ENCODE measurements around the gene PODXL. TPM values are rescaled to one million over a fixed set of nuclear protein-coding genes. Genes with fewer than 3 reads are reported as not detected.

Gene PODXL
- total RNA-seq, 1 experiment from 2014 or later = 37.5 TPM

DNA sequence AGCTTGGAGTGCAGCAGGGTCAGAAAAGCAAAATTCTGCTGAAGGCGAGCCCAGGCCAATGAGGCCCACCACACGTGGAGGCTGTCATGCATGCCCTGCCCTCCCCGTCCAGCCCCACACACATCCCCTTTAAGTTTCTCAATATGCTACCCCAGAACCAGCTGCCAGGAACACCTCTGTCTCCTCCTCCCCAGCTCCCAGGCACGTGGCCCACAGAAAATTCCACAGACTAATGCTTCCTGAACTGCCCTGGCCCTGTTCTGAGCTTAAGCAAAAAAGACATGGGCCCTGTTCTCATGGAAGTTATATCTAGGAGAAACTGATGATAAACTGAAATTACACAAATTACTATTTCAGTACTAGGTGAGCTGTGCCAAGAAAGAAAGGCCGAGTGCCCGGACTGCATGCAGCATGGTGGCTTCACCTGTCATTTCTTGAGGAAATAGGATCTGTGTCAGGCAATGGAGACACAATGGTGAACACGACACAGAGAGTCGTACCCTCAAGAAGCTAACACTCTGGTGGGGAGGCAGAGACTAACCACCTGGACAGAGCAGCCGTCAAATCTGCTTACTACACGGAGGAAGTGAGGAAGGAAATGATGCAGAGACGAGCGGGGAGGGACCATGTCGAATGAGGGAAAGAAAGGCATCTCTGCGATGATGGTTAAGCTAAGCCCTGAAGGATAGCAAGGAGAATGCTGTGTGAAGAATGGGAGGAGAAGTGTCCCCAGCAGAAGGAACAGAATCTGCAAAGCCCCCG lies 44.5 kb downstream of the PODXL start:
- intact Hi-C loops (cut with micrococcal nuclease) = no loop called here
- Histone ChIP-seq H4K20me1 (ENCODE audit: insufficient read depth) (no peaks in the 10 kb centered on the region), H3K27me3 (ENCODE audit: insufficient read depth, low read length) (no peaks in the 10 kb centered on the region), H2AFZ (ENCODE audit: low read depth, low read length, poor library complexity, severe bottlenecking) (no peak overlapping the region), H3K9me3 (ENCODE audit: control insufficient read depth in 1 of 2, insufficient read depth in 1 of 2, low read depth in 1 of 2, low read length in 2 of 2) (no peaks in the 10 kb centered on the region), H3K4me1 (ENCODE audit: control insufficient read depth in 1 of 2, insufficient read depth in 2 of 2, low read length in 2 of 2) (peaks cover 11 to 21% of the 10 kb centered on the region in 2 experiments), H3K9me2 (ENCODE audit: insufficient read depth) (no peaks in the 10 kb centered on the region), H3K79me2 (ENCODE audit: insufficient read depth, low read length) (peaks cover 5% of the 10 kb centered on the region; the same call in 1 of the 2 replicates), H3K4me3 (replicated peaks in 1 of 2; ENCODE audit: low read depth in 1 of 2, low read length in 2 of 2) (no peak overlapping the region), H3K4me2 (ENCODE audit: low read length) (no peak overlapping the region), H3K27ac (ENCODE audit: low read depth, low read length) (no peak overlapping the region), H3K9ac (ENCODE audit: low read length) (no peak overlapping the region), H3K36me3 (ENCODE audit: control insufficient read depth in 1 of 2, insufficient read depth in 2 of 2, low read length in 2 of 2) (peaks cover 0 to 7% of the 10 kb centered on the region in 2 experiments; a peak in 1 of 4 replicates)
- ChIA-PET CTCF (interaction anchor here (0.7 to 1.3 kb wide), 3 partner anchors 19 to 1306 kb away, joined by 3 to 4 read pairs (median 3); no protein-coding TSS in a partner anchor), RAD21 (ENCODE audit: low non-redundant PET in 1 of 2, low total read pairs in 2 of 2, uncharacterized antibody in 2 of 2, unreplicated experiment in 2 of 2) (no interaction called here), POLR2A (no interaction called here)
- no peak for TF ChIP-seq JUND (IDR thresholded peaks at IDR 0.05)
- TF ChIP-seq FOSL1 (IDR thresholded peaks at IDR 0.05; ENCODE audit: low read depth) = no peak
- TF ChIP-seq POLR2A (IDR thresholded peaks at IDR 0.05; ENCODE audit: borderline replicate concordance, extremely low read depth, insufficient read depth, insufficient read length) = no peak
- no peak for TF ChIP-seq ATF3 (IDR thresholded peaks at IDR 0.05)
- TF ChIP-seq MAX (IDR thresholded peaks at IDR 0.05) = no peak
- no peak for TF ChIP-seq POLR2AphosphoS5 (IDR thresholded peaks at IDR 0.05; ENCODE audit: low read depth, low read length)
- no peak for TF ChIP-seq SIN3A (IDR thresholded peaks at IDR 0.05; ENCODE audit: low read depth)
- no peak for TF ChIP-seq SP1 (IDR thresholded peaks at IDR 0.05; ENCODE audit: low read depth)
- no peak for TF ChIP-seq CBX3 (IDR thresholded peaks at IDR 0.05; ENCODE audit: low read depth)
- no peak for TF ChIP-seq TCF7L2 (IDR thresholded peaks at IDR 0.05; ENCODE audit: borderline replicate concordance, extremely low read depth, insufficient read depth, insufficient read length)
- no peak for TF ChIP-seq ELF1 (IDR thresholded peaks at IDR 0.05; ENCODE audit: borderline replicate concordance, low read depth)
- TF ChIP-seq REST (IDR thresholded peaks at IDR 0.05; ENCODE audit: low read depth) = no peak
- TF ChIP-seq, protein P1, sequence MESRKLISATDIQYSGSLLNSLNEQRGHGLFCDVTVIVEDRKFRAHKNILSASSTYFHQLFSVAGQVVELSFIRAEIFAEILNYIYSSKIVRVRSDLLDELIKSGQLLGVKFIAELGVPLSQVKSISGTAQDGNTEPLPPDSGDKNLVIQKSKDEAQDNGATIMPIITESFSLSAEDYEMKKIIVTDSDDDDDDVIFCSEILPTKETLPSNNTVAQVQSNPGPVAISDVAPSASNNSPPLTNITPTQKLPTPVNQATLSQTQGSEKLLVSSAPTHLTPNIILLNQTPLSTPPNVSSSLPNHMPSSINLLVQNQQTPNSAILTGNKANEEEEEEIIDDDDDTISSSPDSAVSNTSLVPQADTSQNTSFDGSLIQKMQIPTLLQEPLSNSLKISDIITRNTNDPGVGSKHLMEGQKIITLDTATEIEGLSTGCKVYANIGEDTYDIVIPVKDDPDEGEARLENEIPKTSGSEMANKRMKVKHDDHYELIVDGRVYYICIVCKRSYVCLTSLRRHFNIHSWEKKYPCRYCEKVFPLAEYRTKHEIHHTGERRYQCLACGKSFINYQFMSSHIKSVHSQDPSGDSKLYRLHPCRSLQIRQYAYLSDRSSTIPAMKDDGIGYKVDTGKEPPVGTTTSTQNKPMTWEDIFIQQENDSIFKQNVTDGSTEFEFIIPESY (IDR thresholded peaks at IDR 0.05; ENCODE audit: extremely low read depth, insufficient replicate concordance, low read length) = no peak
- TF ChIP-seq RAD21 (IDR thresholded peaks at IDR 0.05; ENCODE audit: low read depth) = no peak
- no peak for TF ChIP-seq ZNF274 (IDR thresholded peaks at IDR 0.05; ENCODE audit: low read depth, low read length)
- no peak for TF ChIP-seq YY1 (IDR thresholded peaks at IDR 0.05; ENCODE audit: extremely low read depth, insufficient replicate concordance, low read depth, low read length)
- TF ChIP-seq SRF (IDR thresholded peaks at IDR 0.05; ENCODE audit: low read depth) = no peak
- TF ChIP-seq EZH2 (IDR thresholded peaks at IDR 0.05) = no peak
- DNase-seq (ENCODE audit: low read depth, low spot score) (no peak), ATAC-seq (no peak)
- no TSS peak for BruUV-seq (replicated peaks)

All from HCT116 (cell line).